Right lobe of liver (tissue), 4 donors: ENCODE results near the gene C1GALT1.

ENCODE experiments used
- CTCF ChIP-seq, 4 donors: fragments of 200-600 bp in 3 of 4; fragments of 450-650 bp in 1 of 4; IDR thresholded peaks; one replicate each; pipeline versions ENCODE4 v1.5.1 to v1.8.0; 2016 to 2022; ENCODE audit warnings: antibody characterized with exemption in 4 of 4, mild to moderate bottlenecking in 2 of 4
- POLR2A ChIP-seq: fragments of 450-650 bp; IDR thresholded peaks from one replicate; pipeline ENCODE4 v1.6.1; 2017; ENCODE audit warnings: antibody characterized with exemption, mild to moderate bottlenecking
- donor health status: DM: no; HTN: no; CAD: no.
- donor health status: DM: no; HTN: no; CAD: no.
- donor health status: DM: no; HTN: yes; CAD: no.

DNA sequence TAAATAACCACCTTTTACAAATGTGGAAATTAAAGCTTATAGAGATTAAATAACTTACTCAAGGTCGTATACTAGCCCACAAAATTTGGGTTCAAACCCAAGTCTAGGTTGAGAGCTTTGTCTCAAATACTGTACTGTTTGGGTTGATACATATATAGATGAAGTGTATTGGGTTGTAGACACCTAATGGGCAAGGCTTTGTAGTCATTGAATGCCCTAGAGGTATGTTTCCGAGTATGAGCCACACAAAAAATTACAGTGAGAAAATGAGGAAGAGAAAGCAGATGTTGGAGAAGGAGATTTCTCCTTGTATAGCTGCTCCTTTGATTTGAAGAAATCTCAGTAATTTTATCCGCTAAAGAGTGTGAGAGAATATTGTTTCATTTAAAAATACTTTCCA, 60.6 kb downstream of the C1GALT1 start:
- no peak for TF ChIP-seq CTCF (IDR thresholded peaks at IDR 0.05)
- TF ChIP-seq POLR2A, result no peak
